GM12873 (cell line): ENCODE results near the gene LSM10.

Experiments
- CTCF ChIP-seq: IDR thresholded peaks from 2 replicates; pipeline ENCODE4 v1.5.1; 2012; ENCODE audit warnings: low read depth, mild to moderate bottlenecking, moderate library complexity, low read length, control low read depth; ENCODE audit not compliant: insufficient read depth; ENCODE audit errors: missing control alignments

LSM10 gene

GRCh38 chr1:36397378-36398230 is at the start of gene LSM10:
LSM10 (minus strand) TSS chr1:36397908; CDS start chr1:36394129, 3,779 bp downstream.
- no peak for TF ChIP-seq CTCF

- no peak for TF ChIP-seq CTCF
These were observed 49.7 kb upstream of the LSM10 start for GRCh38 chr1:36447450-36447849.

GRCh38 chr1:36446746-36447145 is 49.0 kb upstream of the LSM10 start:
- TF ChIP-seq CTCF = no peak

GRCh38 chr1:36446271-36446670 is 48.6 kb upstream of the LSM10 start:
- TF ChIP-seq CTCF = peak; percentile 59

GRCh38 chr1:36443297-36443696 is 45.6 kb upstream of the LSM10 start:
- no peak for TF ChIP-seq CTCF

- TF ChIP-seq CTCF = no peak
These were observed 44.6 kb upstream of the LSM10 start for GRCh38 chr1:36442337-36442736.

- no peak for TF ChIP-seq CTCF
These were observed 42.9 kb upstream of the LSM10 start for GRCh38 chr1:36440646-36441045.
